Activated CD8-positive, alpha-beta T cell treated with anti-CD3 and anti-CD28 coated beads for 36 hours (primary cell): ENCODE measurements around the gene TBKBP1. TPM values are rescaled to one million over a fixed set of nuclear protein-coding genes. Genes with fewer than 3 reads are reported as not detected.
A peak's percentile ranks its signal among the peaks of the same experiment; 100 is the strongest.

ENCODE experiments used
- ATAC-seq: fragments of 200-7000 bp; cut with Tn5 transposase; one replicate; pipeline ENCODE4 v1.10.0; 2021; ENCODE audit warnings: mild to moderate bottlenecking, moderate library complexity
- CTCF ChIA-PET: fragments of 350-600 bp; sonication (Branson Sonifier 250); formaldehyde crosslinking; loops from one replicate; lab custom pipeline; 2021; ENCODE audit warnings: antibody characterized with exemption; lab: Charles Lee
- POLR2A ChIA-PET: fragments of 350-600 bp; sonication (Branson Sonifier 250); formaldehyde crosslinking; loops from one replicate; lab custom pipeline; 2021; ENCODE audit warnings: antibody characterized with exemption; lab: Charles Lee
- DNase-seq: peaks from one replicate; pipeline ENCODE4 v3.0.0-alpha.2; 2020
- H3K27ac Mint-ChIP-seq: one replicate; pipeline ENCODE4 v1.8.0; 2021; ENCODE audit warnings: mild to moderate bottlenecking, mixed read lengths
- H3K27me3 Mint-ChIP-seq: one replicate; pipeline ENCODE4 v1.8.0; 2021; ENCODE audit warnings: mixed read lengths
- H3K36me3 Mint-ChIP-seq: one replicate; pipeline ENCODE4 v1.8.0; 2021; ENCODE audit warnings: low read depth, mixed read lengths
- H3K4me1 Mint-ChIP-seq: one replicate; pipeline ENCODE4 v1.8.0; 2021; ENCODE audit warnings: low read depth, mixed read lengths
- H3K4me3 Mint-ChIP-seq: one replicate; pipeline ENCODE4 v1.8.0; 2021; ENCODE audit warnings: mild to moderate bottlenecking, moderate library complexity, mixed read lengths
- H3K9me3 Mint-ChIP-seq: one replicate; pipeline ENCODE4 v1.8.0; 2021; ENCODE audit warnings: mixed read lengths
- intact Hi-C: fragments of 100-400 bp; cut with micrococcal nuclease; formaldehyde crosslinking; loops from one replicate; pipeline ENCODE4 v1.10.0; 2022
- total RNA-seq, 2 experiments: library from RNA; stranded (reverse); gene quantifications; one replicate each; pipeline ENCODE4 v1.2.3, GENCODE V29; 2021
- TF ChIP-seq, protein P1 (sequence below): fragments of 200-600 bp; IDR thresholded peaks from one replicate; pipeline ENCODE4 v1.8.0; 2022; ENCODE audit warnings: antibody characterized with exemption, mild to moderate bottlenecking

The TBKBP1 gene
- total RNA-seq, 2 experiments from 2014 or later, result 12.4 to 13.6 TPM

DNA sequence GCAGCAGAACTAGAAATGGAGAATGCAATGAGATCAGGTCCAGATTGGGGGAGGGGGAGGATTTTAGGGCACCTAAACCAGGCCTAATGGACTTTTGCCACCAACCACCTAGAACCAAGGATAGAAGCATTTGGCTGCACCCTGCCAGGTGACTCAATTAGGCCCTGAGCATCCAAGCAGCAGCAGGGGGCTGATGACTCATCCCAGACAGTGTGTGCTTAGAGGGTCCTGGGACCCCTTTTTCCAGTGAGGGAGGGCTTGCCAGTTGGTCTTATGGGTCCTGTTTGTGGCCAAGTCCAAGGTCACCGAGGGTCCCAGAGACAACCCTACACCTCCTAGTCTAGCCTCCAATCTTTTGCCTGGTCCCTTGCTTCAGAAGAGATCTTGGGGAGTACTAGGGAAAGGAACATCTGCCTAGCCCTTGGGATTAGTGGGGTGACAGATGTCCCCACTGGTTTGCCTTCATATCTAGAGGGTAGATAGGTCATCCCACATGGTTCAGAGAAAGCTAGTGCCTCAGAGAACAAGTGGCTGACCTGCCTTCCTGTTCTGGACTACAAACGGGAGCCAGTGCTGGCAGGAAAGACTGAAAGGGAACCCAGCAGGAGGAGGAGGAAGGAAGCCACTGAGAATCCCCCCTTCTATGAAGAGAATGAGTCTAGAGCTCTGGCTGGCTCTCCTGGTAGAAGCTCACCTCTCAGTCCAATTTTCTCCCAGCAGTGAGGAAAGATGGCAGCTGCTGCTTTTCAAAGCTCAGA is 1.6 kb upstream of the TBKBP1 start:
- TF ChIP-seq, protein P1, sequence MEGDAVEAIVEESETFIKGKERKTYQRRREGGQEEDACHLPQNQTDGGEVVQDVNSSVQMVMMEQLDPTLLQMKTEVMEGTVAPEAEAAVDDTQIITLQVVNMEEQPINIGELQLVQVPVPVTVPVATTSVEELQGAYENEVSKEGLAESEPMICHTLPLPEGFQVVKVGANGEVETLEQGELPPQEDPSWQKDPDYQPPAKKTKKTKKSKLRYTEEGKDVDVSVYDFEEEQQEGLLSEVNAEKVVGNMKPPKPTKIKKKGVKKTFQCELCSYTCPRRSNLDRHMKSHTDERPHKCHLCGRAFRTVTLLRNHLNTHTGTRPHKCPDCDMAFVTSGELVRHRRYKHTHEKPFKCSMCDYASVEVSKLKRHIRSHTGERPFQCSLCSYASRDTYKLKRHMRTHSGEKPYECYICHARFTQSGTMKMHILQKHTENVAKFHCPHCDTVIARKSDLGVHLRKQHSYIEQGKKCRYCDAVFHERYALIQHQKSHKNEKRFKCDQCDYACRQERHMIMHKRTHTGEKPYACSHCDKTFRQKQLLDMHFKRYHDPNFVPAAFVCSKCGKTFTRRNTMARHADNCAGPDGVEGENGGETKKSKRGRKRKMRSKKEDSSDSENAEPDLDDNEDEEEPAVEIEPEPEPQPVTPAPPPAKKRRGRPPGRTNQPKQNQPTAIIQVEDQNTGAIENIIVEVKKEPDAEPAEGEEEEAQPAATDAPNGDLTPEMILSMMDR, result no peak
- intact Hi-C loops, result no loop called here
- peaks cover 3% of the 10 kb centered on the region for H3K36me3 Mint-ChIP-seq
- DNase-seq (no peak), ATAC-seq (no peak)
- H3K4me3 Mint-ChIP-seq, result peak overlapping the region; percentile 82
- ChIA-PET POLR2A (interaction anchor here (0.9 to 18.8 kb wide), 11 partner anchors 10 to 43 kb away, joined by 3 to 493 read pairs (median 6); partner anchors contain the start of genes KPNB1 and TBX21), CTCF (interaction anchor here (0.8 to 19.3 kb wide), 9 partner anchors 9 to 110 kb away, joined by 3 to 424 read pairs (median 4); partner anchors contain the start of gene TBX21)
- H3K27me3 Mint-ChIP-seq, result no peaks in the 10 kb centered on the region
- H3K9me3 Mint-ChIP-seq, result no peaks in the 10 kb centered on the region
- peaks cover 43% of the 10 kb centered on the region for H3K4me1 Mint-ChIP-seq
- H3K27ac Mint-ChIP-seq, result peak overlapping the region; percentile 89

DNA sequence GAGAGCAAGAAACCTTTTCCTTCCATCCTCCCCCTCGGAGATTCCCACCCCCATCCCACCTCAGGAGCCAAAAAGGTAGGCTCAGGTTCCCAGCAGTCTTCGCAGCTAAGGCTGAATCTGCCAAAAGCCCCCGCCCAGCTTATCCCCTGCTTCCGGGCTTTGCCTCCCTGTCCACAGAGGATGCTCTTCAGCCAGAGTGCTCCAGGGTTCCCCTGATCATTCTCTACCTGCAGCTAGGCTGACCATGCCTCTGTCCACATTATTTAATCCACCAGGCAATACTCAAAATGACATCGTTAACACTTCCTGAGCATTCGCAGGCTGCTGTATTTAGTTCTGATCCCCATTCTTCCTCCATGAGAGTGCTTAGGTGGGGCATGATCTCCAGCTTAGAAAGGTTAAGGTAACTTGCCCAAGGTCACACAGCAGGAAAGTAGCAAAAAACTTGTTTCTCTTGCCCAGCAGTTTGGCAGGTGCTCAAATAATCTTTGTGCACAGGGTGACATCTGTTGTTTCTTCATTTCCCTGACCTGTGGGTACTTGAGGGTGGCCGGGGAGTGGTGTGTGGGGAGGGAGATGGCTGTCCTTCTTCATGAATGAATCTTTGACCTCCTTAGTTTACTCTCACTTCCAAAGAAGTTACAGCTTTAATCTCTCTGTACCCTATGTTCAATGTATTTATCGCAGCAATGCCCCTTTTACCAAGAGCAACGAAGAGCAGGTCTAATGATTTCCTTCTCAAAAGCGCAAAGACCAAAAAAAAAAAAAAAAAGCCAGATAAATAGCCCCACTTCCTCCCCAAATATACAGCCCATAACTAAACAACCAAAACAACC is 848 bp upstream of the TBKBP1 start:
- no peaks in the 10 kb centered on the region for H3K27me3 Mint-ChIP-seq

DNA sequence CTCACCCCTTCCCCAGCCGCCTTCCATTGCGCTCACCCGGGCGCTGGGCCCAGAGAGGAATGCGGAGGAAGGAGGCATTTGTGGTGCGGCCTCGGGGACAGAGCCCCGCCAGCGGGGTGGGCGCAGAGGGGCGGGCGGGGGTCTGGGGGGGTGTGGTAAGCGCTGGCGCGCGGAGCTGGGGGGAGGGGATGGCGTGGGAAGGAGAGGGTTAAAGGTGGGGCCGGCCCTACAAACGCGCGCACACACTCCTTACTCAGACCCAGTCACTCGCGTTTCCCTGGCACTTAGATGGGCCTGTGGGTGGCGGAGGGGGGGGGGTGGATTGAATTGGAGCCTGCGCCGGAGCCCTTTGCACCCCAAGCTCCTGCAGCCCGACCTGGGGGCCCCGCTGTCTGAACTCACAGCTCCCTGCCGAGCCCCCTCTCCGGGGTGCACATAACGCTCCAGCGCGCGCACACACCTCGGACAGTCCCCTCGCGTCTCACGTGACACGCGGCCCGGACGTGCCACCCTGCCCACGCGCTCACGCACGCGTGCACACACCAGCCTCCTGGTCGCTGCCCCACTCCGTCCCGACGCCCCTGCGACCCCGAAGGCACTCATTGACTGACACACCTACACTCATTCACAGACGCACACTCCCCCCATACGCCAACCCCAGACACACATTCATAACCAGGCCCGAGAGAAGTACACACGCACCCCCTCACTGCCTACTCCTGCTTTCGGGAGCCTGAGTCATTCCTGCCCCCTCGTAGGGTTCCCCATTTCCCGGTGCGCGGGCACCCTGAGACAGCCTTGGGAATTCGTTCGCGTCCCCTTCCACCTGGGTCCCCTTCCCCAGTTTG is 844 bp downstream of the TBKBP1 start:
- peak overlapping the region; percentile 84 for H3K27ac Mint-ChIP-seq
- H3K9me3 Mint-ChIP-seq, result no peaks in the 10 kb centered on the region
- ChIA-PET CTCF (interaction anchor here (0.8 to 19.3 kb wide), 6 partner anchors 24 to 107 kb away, joined by 3 to 424 read pairs (median 3); partner anchors contain the start of genes KPNB1 and TBX21), POLR2A (interaction anchor here (0.6 to 18.8 kb wide), 8 partner anchors 9 to 45 kb away, joined by 3 to 493 read pairs (median 14); partner anchors contain the start of genes KPNB1 and TBX21)
- TF ChIP-seq, protein P1, result no peak
- peak overlapping the region; percentile 82 for H3K4me3 Mint-ChIP-seq
- intact Hi-C loops, result loop anchor here (5.0 kb wide), 2 partner anchors 37 to 107 kb away; partner anchors contain the start of gene TBX21
- H3K36me3 Mint-ChIP-seq, result peaks cover 6% of the 10 kb centered on the region
- H3K27me3 Mint-ChIP-seq, result no peaks in the 10 kb centered on the region
- DNase-seq (peak; percentile 73), ATAC-seq (peak; percentile 45)
- peaks cover 62% of the 10 kb centered on the region for H3K4me1 Mint-ChIP-seq

More for the DNA sequence above, 848 bp upstream of the TBKBP1 start:
- ChIA-PET CTCF (interaction anchor here (0.8 to 19.3 kb wide), 11 partner anchors 9 to 109 kb away, joined by 3 to 424 read pairs (median 4); partner anchors contain the start of gene TBX21), POLR2A (interaction anchor here (0.8 to 18.8 kb wide), 11 partner anchors 11 to 43 kb away, joined by 3 to 493 read pairs (median 6); partner anchors contain the start of genes KPNB1 and TBX21)
- intact Hi-C loops, result no loop called here
- TF ChIP-seq, protein P1, result no peak
- peak overlapping the region; percentile 89 for H3K27ac Mint-ChIP-seq
- DNase-seq, result no peak
- H3K4me1 Mint-ChIP-seq, result peaks cover 49% of the 10 kb centered on the region
- peaks cover 3% of the 10 kb centered on the region for H3K36me3 Mint-ChIP-seq
- no peak for ATAC-seq
- H3K9me3 Mint-ChIP-seq, result no peaks in the 10 kb centered on the region
- peak overlapping the region; percentile 82 for H3K4me3 Mint-ChIP-seq
